ENCODE measurements around the gene METTL9. TPM values are rescaled to one million over a fixed set of nuclear protein-coding genes. Genes with fewer than 3 reads are reported as not detected.

The METTL9 gene
- total and polyA plus RNA-seq, 9 of the 15 experiments (the other 6 are each of a cell fraction or from before 2014, with no cell fraction given) = 12.2 to 107 (median 79.1) TPM

- Histone ChIP-seq H3K79me2 (ENCODE audit: control insufficient read depth, insufficient read depth, low read length) (peaks cover 26% of the 10 kb centered on the region), H3K9me1 (ENCODE audit: control insufficient read depth, insufficient read depth, low read length) (no peaks in the 10 kb centered on the region), H3K4me2 (ENCODE audit: insufficient read depth, low read length) (no peak overlapping the region), H3K9me3 (replicated peaks; ENCODE audit: control insufficient read depth, insufficient read depth, low read depth, low read length) (no peaks in the 10 kb centered on the region), H2AFZ (ENCODE audit: low read depth, low read length) (no peak overlapping the region), H3K27ac (ENCODE audit: extremely low read depth, low read depth, low read length) (no peak overlapping the region), H3K9ac (ENCODE audit: insufficient read depth in 1 of 2, low read depth in 2 of 2, low read length in 2 of 2) (no peak overlapping the region), H3K4me1 (replicated peaks in 1 of 2; ENCODE audit: control insufficient read depth in 2 of 2, insufficient read depth in 2 of 2, low read length in 2 of 2) (peaks cover 3 to 21% of the 10 kb centered on the region in 2 experiments; a peak in 4 of 5 replicates), H3K4me3 (no peak overlapping the region), H4K20me1 (replicated peaks; ENCODE audit: control insufficient read depth, insufficient read depth, low read length) (peaks cover 11% of the 10 kb centered on the region; the same call in 1 of the 2 replicates), H3K36me3 (ENCODE audit: control insufficient read depth, insufficient read depth, low read length) (peaks cover 51% of the 10 kb centered on the region), H3K27me3 (ENCODE audit: control insufficient read depth in 2 of 2, insufficient read depth in 2 of 2, low read length in 2 of 2) (no peaks in the 10 kb centered on the region)
- TF ChIP-seq ZNF764 (CRISPR knock-in tag; IDR thresholded peaks at IDR 0.05; ENCODE audit: low read depth) (no peak), NFE2 (IDR thresholded peaks at IDR 0.05; ENCODE audit: low read depth) (peak; percentile 53; the same call in 1 of the 2 replicates), ZFX (CRISPR knock-in tag; IDR thresholded peaks at IDR 0.05) (no peak), HNRNPUL1 (IDR thresholded peaks at IDR 0.05; ENCODE audit: low read length) (no peak), ZC3H11A (IDR thresholded peaks at IDR 0.05; ENCODE audit: low read depth, low read length) (no peak), COPS2 (conservative IDR thresholded peaks at IDR 0.05) (no peak), MEIS2 (IDR thresholded peaks at IDR 0.05; ENCODE audit: partially characterized antibody) (no peak), MAFG (tag; conservative IDR thresholded peaks at IDR 0.05) (0 out of 2 replicates have a peak, but pooled peaks have one; percentile 43), ZNF408 (CRISPR knock-in tag; IDR thresholded peaks at IDR 0.05; ENCODE audit: low read depth) (no peak), HINFP (tag; conservative IDR thresholded peaks at IDR 0.05; ENCODE audit: low read depth) (no peak), RFX5 (IDR thresholded peaks at IDR 0.05; ENCODE audit: low read depth, low read length) (no peak), ZNF316 (IDR thresholded peaks at IDR 0.05) (peak; percentile 67), ZBTB33 (CRISPR knock-in tag; IDR thresholded peaks at IDR 0.05) (no peak), POU5F1 (IDR thresholded peaks at IDR 0.05; ENCODE audit: borderline replicate concordance, low read depth, low read length, partially characterized antibody) (no peak), BRD9 (IDR thresholded peaks at IDR 0.05; ENCODE audit: low read depth, partially characterized antibody) (no peak), ZNF398 (CRISPR knock-in tag; IDR thresholded peaks at IDR 0.05) (no peak), C11orf30 (IDR thresholded peaks at IDR 0.05; ENCODE audit: low read depth) (peak; percentile 61; the same call in 1 of the 2 replicates), CREM (IDR thresholded peaks at IDR 0.05; ENCODE audit: low read depth) (no peak)
- TF ChIP-seq, protein P1, sequence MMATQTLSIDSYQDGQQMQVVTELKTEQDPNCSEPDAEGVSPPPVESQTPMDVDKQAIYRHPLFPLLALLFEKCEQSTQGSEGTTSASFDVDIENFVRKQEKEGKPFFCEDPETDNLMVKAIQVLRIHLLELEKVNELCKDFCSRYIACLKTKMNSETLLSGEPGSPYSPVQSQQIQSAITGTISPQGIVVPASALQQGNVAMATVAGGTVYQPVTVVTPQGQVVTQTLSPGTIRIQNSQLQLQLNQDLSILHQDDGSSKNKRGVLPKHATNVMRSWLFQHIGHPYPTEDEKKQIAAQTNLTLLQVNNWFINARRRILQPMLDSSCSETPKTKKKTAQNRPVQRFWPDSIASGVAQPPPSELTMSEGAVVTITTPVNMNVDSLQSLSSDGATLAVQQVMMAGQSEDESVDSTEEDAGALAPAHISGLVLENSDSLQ (IDR thresholded peaks at IDR 0.05) = peak; percentile 81
- ChIA-PET POLR2A (interaction anchor here (1.0 to 1.8 kb wide), 2 partner anchors 9 to 14 kb away, joined by 3 to 6 read pairs; no protein-coding TSS in a partner anchor), CTCF (ENCODE audit: low intra/inter-chr PET ratio) (no interaction called here)
- ATAC-seq (no peak), FAIRE-seq (no peak), DNase-seq (ENCODE audit: extremely low read depth in 1 of 4, low spot score in 3 of 4) (no peak)
- no TSS peak for BruUV-seq (replicated peaks)
- WGBS (ENCODE audit: insufficient coverage, low coverage, missing lambda C conversion rate) = no CpG with 5 or more reads among the region's 3 CpGs
- in situ Hi-C loops (cut with MboI) (no loop called here), intact Hi-C loops (cut with micrococcal nuclease) (no loop called here)
These were observed 18.2 kb downstream of the METTL9 start for GRCh38 chr16:21617607-21618006.

All from K562 (cell line).